Measurements from ENCODE around the gene HDAC4.

HDAC4 gene

DNA sequence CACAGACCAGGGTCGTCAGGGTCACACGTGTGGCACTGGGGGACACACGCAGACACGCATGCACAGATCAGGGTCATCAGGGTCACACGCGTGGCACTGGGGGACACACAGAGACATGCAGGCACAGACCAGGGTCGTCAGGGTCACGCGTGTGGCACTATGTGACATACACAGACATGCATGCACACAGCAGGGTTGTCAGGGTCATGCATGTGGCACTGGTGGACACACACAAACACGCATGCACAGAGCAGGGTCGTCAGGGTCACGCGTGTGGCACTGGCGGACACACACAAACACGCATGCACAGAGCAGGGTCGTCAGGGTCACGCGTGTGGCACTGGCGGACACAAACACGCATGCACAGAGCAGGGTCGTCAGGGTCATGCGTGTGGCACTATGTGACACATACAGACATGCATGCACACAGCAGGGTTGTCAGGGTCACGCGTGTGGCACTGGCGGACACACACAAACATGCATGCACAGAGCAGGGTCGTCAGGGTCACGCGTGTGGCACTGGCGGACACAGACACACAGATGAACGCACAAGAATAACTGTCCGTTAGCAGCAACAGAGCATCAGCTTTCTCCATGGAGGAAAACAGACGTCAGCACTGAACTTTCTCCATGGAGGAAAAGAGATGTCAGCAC lies 34.9 kb downstream of the HDAC4 start:
- no peak for DNase-seq

DNA sequence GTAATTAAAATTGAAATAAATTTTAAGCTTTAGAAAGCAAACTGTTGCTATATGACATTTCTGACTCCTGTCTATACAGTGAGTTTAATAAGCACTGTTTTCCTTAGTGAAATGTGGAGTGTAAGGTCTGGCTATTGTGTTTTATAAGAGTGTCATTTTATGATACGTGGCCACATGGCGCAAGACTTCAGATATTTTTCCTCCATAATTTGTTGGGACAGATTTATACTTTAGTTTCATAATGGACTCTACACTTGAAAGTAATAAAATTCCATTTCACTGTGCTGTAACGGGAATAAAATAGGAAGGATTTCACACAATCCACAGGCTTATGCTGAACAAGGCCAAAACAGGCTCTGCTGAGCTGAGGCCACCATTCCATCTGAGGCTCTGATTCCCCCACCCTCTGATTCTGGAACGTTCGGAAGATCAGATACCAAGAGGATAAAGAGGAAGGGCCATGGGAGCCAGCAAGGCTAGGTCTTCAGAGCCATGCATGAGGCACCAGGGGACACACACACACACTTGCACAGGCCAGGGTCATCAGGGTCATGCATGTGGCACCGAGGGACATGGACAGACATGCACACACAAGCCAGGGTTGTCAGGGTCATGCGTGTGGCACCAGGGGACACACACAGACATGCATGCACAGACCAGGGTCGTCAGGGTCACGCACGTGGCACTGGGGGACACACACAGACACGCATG lies 35.6 kb downstream of the HDAC4 start:
- no peak for DNase-seq

DNA sequence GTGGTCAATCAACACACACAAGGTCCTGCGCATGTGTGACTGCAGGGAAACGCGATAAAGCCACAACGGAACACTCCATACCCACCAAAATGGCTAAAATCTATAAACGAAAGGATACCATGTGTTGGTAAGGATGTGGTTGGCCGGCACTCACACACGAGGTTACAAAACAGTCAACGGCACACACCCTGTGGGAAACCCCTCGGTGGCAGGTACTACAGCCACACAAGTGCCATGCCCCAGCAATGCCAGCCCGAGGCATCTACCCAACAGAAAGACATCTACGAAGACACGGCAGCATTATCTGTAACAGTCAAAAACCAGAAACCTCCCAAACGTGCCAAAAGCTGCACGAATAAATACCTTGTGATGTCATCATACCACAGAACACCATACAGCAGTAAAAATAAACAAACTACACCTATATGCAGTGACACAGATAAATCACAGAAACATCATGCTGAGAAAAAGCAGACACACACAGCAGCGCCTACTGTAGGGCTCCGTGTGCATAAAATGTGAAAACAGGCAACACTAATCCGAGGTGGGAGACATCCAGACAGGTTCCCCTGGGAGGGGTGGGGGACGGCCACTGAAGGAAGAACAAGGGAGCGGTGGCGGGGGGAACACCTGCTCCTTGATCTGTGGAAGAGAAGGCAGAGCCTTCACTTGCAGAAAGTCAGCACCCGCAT lies 36.7 kb downstream of the HDAC4 start:
- DNase-seq: no peak

DNA sequence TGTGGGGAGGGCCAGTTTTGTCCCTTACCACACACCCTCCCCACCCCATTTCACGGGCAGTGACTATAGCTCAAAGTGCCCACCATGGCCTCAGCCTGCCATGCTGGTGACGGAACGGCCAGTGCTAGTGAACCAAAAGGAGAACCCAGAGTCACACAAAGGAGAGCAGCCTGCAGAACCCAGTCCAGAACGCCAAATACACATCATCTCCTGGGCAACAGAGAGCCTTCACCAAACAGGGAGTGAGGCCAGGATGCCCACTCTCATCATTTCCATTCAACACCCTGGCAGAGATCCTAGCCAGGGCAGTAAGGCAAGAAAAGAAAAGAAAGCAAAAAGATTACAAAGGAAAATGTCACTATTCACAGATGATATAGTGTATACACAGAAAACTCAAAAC lies 38.3 kb downstream of the HDAC4 start:
- DNase-seq: no peak

DNA sequence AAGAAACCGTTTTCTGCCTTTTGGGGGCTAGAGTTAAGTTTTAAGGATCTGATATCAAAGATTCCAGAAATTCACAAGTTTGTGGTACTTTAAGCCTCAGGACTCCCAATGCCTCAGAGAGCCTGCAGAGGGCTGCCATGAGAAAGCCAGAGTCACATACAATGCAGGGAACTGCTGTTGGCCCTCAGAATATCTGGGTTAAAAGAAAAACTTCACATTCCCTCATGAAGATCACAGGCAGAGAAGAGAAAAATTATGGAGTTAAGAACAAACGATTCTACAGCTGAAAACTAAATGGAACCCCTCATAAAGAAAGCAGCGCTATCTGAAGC lies 39.5 kb downstream of the HDAC4 start:
- no peak for DNase-seq

DNA sequence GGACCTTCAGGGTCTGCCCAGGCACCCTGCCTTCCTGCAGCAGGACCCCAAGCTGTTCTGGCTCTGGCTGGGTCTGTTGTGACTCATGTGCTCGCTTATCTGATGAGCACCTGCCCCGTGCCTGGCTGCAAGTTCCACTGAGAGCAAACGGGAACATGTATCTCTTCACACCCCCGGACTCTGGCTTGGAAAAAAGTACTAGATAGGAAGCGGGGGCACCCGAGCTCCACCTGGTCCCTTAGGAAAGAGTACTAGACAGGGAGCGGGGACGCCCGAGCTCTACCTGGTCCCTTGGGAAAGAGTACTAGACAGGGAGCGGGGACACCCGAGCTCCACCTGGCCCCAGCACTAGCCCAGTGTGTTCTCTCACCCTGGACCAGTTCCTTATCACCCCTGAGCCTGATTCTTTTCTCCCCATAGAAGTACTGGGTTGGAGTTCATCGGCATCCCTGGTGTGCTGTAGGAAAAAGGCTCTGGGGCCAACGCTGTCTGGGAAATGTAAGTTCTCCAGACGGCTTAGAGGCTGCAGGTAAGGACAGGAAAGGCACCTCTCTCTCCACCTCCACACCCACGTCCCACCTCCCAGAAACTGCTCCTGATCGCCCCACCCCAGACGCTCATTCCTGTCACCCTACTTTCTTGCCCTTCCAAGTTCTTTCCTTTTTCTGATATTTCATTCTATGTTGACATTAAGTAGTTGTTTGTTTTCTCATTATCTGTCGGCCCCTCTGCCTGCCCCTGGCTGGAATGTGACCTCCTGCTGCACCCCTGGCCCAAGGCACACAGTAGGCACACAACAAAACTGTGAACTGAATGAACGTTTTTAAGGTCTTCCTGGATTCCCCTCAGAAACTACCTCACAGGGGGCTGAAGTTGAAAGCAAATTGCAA lies 40.2 kb downstream of the HDAC4 start:
- no peak for DNase-seq

DNA sequence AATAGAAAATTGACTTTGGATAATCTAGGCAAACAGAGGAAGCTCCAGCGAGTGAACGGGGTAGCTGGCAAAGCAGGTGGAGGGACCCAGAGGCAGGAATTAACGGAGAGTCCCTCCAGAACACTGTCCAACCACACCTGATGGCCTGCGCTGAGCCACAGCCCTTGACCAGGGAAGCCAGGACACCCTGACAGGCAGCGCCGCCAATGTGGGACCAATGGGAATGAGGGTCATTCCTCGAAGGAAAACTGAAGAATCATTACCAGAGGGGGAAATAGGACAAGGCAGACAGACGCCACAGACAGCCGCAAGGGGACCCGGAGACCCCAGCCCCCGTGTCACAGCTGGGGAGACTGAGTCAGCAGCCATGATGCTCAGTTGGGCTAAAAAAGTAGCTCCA lies 40.8 kb downstream of the HDAC4 start:
- DNase-seq: no peak

DNA sequence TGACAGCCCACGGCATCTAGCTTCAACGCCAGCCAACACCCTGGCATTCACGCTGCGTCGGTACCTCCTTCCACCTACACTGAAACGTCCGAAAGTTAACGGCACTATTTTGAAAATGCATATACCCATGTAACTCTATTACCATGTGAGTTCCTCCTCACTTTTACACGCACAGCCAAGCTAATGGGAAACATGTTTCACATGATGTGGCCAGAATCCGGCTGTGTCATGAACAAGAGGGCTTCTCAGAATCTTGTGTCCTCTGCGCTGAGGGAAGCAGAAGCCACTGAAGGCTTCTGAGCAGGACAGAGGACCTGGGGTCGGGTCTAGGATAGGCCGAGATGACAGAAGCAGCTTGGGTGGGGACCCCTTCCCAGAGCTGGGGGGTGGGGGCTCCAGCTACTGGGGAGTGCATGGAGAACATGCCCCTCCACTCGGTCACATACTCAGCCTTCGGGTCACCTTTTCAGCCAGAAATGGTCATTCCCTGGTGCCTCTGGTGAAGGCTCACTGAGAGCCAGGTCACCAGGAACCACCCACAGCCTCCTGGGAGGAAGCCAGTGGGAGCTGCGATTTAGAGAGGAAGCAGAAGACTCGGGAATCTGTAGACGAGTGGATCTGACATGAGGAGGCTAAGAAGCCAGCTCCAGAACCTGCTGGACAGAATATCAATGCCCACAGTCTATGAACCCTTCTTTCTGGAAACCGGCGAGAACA lies 41.5 kb downstream of the HDAC4 start:
- no peak for DNase-seq

DNA sequence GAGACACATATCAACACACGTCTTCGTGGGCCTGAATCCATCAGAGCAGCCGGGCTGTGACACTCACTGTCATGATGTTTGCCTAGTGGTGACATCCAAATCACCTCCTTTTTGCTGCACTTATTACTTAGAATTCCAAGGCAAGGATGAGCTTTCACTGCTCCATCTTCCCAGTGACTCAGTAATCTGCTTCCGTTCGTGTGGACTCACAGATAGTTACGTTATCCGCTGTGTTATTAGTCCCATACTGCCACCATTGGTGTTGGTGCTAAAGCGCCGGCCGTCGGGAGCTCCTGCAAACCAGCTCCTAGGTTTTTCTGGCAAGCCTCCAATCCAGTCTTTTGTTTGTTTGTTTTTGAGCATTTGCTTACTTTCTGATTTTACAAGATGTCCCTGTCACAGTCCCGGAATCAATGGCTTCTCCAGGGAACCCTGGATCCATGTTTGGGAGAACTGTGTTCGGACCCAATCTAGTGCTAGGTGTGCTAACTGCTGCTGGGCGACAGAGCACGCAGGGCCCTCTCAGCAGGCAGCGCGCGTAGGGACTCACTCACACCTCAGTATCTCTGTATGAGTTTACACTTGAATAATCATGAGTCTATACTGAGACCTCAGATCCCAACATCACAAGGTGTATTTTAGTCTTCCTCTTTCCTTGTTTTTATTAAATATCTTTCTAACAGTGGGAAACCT lies 42.6 kb downstream of the HDAC4 start:
- no peak for DNase-seq

DNA sequence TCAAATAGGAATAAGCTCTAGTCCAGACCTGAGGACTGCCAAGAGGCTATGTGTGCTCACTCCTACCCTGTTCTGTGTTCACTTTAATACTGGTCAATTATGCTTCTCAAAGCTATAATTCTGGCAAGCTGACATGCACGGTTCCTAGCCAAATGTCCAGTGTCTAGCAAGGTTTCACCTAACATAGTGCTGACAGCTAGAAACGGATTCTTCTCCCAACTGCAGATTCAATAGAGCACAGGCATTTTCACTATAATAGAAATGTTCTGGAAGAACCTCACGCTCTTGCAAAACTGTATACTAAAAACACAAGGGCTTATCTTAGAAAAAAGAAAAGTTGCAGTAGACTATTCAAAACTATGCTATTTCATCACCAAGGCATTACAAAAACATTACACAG lies 45.1 kb downstream of the HDAC4 start:
- DNase-seq: no peak

DNA sequence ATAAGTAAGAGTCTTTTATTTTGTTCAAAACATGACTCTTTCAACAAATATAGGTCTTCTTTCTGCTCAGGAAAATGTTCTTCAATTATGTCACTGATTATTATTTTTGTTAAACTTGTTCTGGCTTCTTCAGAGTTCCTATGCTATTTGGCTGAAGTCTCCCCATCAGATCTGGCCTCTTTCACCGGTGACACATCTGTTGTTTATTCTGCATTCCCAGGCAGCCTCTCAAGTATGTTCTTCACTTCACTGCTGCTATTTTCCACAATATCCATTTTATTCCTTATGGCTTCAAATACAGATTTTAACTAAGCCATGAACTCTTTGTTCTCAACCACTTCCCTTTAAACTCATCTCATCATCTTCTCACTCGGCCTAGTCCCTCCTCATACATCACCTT lies 45.7 kb downstream of the HDAC4 start:
- no peak for DNase-seq

DNA sequence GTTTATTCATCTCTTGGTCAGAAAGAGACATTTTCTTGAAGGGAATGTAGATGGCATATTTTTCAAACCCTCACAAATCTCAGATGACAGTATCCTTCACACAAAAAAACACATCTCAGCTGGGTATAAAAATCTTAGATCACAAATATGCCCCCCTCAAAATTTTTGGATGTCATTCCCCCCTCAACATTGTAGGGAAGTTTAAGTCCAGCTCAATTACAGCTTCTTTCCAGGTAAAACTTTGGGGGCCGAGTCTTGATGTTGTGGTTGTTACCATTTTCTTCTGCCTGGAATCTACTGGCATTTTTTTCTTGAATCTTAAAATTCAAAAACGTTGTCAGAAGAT lies 46.1 kb downstream of the HDAC4 start:
- no peak for DNase-seq

DNA sequence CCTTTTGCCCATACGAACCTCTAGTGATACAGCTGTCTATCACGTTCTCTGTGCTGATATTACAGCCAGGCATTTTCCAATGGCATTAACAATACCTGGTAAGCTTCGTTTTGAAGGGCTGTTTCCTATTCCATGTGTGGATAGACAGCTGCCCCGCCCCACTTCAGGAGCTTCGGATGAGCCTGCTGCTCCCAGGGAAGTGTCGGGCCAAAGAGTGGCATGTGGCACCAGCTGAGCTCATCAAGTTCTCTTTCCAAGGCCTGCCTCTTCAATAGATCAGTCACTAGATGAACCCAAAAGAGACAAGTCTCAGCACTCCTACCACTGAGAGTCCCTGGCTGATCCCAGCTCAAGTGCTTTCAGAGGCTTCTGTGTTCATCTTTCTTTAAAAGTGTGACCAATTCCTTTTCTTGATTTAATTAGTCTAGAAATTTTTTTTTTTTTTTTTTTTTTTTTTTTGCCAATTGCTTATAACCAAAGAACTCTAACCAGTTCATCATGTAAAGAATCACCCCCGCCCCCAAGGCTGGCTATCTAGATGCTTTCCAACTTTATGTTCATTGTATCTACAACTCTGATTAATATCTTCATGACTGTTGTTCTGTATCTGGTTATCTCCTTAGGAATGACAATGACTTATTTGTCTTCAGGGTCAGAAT lies 46.6 kb downstream of the HDAC4 start:
- no peak for DNase-seq

DNA sequence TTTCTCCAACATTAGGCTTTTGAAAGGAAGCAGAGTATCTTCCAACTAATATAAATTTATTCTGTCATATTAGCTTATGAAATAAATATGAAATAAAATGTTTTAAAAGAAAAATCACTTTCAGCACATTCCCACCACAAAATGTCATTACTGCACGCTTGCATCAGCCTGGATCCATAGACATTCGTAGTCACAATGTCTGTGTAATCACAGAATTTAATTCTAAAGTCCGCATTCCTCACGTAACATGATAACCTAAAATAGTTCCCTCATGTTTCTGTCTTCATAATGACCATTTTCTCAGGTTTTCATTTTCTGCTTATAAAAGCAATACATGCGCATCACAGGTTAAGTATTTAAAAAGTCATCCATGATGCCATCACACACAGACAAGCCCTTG lies 47.1 kb downstream of the HDAC4 start:
- DNase-seq: no peak

DNA sequence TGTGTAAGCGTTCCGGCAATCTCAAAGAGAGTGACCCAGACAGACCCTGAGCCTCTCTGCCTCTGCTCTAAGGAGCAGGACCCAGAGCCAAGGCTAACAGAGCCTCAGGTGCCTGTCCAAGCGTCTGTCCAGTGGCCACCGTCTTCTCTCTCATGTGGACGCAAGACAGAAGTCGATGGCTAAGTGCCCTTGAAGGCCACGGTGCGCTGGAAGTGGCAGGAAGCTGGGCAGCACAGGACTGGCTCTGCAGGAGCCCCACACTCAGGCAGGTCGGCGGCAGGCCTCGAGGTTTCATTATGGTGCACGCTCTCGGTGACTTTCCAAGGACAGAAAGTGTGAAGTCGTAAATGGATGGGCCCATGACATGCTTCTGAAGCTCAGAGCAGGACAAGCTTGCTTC lies 49.1 kb downstream of the HDAC4 start:
- no peak for DNase-seq

DNA sequence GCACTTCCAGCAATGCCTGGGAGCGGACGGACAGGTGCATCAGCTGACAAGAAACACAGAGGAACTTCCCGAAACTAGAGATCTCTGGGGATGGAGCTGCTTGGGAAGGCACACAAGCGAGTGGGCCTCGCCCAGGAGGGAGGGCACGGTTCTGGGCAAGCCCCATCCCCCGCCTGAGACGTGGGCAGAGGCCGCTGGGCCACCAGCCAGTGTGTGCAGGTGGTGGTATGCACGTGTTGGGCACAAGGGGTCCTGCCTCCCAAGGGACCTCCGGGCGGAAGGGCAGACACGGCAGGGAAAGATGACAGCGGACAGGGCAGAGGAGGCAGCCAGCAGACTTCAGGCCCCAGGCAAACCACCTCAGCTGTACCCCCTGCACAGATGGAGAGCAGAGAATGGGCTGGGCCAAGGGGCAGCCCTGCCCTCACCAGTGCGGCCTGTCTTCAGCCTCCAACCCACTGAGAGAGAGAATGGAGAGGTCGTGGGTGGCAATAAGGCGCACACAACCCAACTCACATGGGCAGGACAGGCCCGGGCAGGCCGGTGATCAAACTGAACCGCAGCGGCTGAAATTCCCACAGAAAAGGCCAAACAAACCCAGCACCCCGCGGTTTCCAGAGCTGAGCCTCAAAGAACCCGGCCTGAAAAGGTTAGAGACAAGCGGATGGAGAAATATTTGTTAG lies 51.2 kb downstream of the HDAC4 start:
- no peak for DNase-seq

DNA sequence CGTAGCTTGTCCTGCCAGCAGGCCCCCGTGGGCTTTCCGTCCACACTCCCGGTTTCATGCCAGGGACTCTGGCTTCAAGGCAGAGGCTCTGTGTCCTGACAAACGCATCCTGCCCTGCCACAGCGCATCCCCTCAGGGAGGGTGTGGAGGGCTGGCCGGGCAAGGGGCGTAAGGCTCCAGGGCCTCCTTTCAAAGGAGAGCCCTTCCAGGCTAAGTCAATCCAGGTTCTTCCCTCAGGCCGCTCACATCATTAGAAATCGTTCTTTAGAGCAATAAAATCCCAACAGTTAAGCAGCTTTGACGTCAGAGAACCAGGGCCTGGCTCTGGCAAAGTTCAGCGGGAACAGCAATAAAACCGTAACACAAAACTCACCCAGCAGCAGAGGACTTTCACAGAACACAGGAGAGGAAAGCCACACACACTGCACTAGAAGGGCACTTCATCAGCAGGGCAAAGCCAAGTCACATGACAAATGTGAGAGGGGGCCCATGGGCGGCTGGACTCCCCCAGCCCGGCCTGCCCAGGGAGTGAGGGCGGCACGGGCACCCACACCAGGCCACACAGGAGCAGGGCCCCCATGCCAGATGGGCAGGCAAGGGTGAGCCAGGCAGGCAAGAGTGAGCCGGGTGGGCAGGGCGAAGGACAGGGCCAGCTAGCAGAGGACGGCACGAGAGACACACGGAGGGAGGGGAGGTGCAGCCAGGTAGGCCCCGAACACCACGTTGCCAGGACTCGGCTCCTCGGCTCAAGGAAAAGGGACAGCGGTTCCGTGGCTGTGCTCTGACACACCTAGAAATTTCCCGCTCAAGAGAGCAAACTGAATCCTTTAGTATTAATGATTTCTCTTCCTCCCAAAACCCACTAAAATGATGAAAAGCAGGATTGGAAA lies 52.0 kb downstream of the HDAC4 start:
- no peak for DNase-seq

DNA sequence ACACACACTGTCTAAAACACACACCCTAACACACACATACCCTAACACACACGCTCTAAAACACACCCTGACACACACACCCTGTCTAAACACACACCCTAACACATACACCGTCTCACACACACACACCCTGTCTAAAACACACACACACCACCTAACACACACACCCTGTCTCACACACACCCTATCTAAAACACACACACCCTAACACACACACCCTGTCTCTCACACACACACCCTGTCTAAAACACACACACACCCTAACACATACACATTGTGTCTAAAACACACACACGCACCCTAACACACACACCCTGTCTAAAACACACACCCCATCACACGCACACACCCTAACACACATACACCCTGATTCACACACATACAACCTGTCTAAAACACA lies 54.1 kb downstream of the HDAC4 start:
- DNase-seq: no peak

DNA sequence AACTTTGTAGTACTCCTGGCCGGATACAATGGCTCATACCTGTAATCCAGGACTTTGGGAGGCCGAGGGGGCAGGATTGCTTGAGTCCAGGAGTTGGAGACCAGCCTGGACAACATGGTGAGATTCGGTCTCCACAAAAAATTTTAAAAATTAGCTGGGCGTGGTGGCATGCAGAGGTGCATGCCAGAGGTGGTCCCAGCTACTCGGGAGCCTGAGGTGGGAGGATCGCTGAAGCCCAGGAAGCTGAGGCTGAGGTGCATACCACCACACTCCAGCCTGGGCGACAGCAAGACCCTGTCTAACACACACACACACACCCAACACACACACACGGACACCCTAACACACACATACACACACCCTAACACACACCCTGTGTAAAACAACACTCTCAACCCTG lies 55.6 kb downstream of the HDAC4 start:
- no peak for DNase-seq

DNA sequence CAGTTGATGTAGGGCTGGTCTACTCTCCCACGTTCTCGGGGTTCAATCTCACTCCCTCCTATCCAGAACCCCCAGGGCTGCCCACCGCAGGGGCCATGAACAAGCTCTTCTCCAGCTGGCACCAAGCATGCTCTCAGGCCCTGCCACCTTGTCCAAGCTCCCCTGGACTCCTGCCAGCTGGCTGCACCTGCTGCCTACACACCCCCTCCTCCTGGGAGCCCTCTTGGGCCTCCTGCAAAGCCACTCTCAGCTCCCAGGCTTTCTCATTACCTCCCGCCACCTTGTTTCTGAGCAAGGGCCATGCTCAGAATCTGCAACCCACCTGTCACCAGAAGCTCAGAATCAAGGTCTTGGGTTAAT lies 56.0 kb downstream of the HDAC4 start:
- no peak for DNase-seq

Data from cerebellar nuclear complex (tissue), 1 donor.